HG03196 (cell line): ENCODE data around the gene VKORC1L1.
"Not testable (repeated sequence)": the region's sequence is repeated elsewhere in the genome, so short reads cannot be mapped to it uniquely, and the experiment has no call there.

Experiments
- ATAC-seq: cut with Tn5 transposase; IDR thresholded peaks from one replicate; pipeline ENCODE4 v1.9.1; 2021; ENCODE audit not compliant: unreplicated experiment

Gene VKORC1L1

DNA sequence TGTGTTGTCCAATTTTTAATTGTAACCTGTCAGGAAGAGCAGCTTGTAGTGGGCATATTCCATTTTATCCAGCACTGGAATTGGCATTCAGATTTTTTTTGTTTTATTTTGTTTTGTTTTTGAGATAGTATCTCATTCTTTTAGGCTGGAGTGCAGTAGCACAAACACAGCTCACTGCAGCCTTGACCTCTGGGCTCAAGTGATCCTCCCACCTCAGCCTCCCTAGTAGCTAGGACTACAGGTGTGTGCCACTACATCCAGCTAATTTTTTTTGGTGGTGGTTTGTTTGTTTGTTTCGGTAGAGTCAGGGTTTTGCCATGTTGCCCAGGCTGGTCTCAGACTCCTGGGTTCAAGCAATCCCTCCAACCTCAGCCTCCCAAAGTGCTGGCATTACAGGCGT lies 64.4 kb downstream of the VKORC1L1 start:
- no peak for ATAC-seq

DNA sequence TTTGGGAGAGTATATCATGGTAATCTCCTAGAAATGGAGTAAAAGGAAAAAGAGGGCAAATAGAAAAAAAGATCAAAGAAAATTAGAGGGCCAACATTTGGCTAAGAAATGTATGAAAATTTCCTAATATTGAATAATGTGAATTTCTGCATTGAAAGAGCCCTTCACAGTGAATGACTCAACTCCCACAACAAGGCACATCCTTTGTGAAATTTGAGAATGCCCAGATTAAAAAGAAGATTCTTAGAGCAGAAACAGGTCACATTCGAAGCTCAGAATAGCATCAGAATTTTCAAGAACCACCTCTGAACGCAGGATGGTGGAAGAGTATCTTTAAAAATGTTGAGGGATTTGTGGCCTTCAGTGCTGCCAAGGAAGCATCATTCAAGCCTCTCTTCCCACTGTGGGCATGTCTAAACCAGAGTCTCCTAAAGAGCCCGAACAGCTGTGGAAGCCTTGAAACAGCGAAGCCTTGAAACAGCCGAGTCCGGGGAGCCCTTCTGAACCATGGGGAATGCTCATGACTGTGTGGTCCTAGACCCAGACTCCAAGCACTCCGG lies 65.5 kb downstream of the VKORC1L1 start:
- ATAC-seq: no peak

DNA sequence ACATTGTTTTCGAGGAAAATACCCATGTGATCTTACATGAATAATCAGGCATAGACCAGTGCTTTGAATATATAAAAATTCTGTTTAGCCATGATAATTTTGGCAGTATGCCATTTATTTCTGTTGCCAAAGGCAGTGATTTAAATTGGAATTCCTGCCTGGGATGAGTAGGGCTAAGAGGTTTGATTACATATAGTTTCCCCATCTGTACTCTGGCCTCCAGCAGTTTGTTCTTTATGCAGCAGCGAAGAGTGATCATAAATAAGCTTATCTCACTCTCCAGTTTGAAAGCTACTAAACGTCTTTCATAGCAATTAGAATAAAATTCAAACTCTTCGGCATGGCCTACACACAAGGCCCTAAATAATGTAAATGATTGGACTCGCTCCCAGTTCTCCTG lies 72.9 kb downstream of the VKORC1L1 start:
- not testable (repeated sequence) for ATAC-seq

DNA sequence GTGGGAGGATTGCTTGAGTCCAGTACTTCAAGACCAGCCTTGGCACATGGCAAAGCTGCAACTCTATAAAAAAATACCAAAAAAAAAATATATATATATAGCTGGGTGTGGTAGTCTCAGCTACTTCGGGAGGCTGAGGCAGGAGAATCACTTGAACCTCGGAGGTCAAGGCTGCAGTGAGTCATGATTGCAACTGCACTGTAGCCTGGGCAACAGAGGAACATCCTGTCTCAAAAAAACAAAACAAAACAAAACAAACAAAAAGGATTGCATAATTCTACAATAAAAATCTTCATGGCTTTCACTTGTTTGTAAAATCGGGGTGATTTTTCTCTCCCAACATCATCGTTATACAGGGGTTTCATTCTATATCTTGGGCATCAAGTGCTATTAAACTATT lies 74.0 kb downstream of the VKORC1L1 start:
- ATAC-seq: no peak

DNA sequence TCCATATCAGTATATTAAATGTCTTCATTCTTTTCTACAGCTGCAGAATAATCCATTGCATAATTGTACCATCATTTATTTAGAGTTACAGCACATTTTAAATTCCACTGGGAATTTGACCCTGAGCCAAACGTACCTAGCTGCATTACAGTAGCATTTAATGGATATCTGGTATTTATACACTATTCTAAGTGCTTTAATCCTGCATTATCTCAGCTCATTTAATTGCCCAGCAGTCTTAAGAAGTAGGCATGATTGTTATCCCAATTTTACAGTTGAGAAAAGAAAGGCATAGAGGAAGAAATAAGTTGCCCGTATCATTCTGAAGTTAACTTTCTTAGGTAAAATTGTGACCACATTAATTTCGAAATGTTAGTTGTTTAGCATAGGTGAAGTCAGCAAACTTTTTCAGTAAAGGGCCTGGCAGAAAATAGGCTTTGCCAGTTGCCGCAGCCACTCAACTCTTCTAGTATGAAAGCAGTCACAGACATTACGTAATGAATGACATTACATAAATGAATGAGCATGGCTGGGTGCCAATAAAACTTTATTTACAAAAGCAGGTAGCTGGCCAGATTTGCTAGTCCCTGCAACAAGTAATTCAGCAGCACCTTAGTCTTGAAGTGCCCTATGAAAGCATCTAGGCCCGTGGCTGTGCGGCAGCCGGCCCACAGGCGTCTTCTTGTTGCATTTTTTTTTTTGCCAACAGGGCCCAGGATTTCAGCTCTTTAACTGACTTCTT lies 79.1 kb downstream of the VKORC1L1 start:
- no peak for ATAC-seq

DNA sequence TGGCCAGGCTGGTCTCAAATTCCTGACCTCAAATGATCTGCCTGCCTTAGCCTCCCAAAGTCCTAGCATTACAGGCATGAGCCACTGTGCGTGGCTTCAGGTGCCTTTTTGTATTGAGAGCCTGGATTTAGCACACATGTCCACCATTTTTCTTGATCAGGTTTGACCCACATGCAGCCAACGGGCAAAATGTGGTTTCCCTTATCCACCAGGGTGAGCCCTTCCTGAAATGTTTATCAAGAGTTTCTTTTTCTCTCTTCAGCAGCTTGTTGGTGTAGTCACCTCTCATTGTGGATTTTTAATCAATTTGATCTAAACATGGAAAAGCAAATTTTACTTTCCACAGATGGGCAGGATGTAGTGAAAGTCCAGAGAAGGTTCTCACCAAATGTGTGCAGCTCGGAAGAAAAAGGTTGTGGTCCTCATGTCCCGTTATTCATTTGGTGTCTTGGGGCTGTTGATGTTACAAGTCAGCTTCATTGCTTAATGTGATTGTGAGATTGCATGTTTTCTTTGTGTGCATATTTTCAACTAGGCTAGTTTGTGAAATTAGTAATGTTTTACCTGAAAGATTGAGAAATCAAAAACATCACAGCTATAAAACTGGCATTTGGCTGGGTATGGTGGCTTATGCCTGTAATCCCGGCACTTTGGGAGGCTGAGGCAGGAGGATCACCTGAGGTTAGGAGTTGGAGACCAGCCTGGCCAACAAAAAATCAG lies 80.3 kb downstream of the VKORC1L1 start:
- no peak for ATAC-seq

DNA sequence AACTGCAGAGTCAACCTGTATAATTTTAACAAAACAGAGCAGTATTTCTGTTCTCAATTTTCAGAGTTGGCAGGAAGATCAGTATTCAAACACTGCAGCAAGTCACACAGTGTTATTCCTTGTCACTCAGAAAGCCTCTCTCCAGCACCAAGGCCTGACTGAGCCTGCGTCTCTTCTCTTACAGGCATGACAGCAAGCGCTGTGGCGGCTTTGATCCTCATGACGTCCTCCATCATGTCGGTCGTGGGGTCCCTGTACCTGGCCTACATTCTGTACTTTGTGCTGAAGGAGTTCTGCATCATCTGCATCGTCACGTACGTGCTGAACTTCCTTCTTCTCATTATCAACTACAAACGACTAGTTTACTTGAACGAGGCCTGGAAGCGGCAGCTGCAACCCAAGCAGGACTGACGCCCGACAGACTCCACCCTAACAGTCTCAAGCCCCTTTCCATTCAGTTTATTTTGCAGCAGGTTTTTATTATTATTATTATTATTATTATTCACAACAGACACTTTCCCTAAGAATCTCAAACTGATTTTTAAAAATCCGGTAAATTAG lies 81.1 kb downstream of the VKORC1L1 start:
- ATAC-seq: no peak

DNA sequence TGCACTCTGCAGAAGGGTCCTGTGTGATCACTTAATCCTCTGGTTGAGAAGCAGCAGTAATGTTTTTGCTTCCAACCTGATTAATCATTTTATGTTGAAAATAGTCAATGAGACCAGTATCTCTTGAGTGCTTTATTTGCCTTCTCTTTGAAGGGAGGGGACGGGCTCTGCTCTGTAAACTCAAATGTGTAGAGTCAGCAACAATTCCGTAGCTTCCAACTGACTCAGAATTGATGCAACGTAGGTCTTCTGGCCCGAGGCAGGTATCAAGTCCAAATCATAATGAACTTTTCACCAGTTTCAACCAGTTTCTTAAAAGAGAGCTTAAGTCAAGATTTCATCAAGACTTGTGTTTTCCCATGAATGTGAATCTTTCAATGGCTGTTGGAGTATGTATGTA lies 82.8 kb downstream of the VKORC1L1 start:
- no peak for ATAC-seq

DNA sequence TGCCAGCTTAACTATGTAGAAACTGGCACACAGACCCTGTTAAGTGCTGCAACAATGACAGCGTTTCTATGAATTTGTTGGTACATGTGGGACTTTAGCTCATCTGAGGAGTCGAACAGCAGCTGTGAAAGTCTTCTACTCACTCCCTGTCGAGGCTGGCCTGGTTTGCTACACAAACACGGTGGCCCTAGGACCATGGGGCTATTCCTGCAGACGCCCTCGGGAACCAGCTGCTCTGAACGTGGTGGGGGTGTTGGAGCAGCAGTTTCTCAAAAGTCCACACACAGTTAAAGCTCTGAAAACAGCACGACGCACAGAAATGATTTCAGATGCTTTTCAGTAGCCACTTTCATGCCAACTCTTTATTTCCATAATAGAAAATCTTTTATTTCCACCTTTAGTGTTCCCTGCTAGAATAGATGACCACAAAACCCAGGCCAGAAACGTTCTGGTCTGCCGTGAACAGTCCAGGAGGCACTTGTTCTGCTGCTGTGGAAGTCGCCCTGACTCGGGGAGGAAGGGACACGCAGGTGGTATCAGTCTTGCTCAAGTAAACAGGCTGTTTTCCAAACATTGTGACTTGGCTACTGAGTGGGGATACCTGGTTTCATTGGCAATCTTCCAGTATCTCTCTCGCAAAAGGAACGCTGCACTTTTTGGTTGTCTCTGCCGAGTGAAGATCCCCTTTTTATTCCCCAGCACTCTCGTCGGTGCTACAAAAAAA lies 87.6 kb downstream of the VKORC1L1 start:
- no peak for ATAC-seq

DNA sequence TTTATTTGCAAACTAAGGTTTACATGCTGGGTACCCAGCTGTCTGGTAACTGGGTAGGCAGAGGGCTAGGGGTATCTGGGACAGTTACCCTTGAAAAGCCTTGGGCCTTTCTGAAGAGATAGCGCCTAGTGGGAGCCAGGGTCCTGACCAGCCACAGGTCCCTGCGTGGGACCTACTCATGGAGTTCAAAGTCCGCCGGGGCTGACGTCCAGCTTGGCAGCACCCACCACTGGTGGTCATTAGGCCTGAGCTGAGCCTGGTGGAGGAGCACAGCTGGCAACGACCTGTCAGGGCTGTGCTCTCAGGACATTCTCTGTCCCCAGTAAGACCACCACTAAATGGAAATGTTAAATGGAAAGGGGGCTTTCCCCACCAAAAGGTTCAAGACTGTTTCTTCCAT lies 89.2 kb downstream of the VKORC1L1 start:
- ATAC-seq: no peak

DNA sequence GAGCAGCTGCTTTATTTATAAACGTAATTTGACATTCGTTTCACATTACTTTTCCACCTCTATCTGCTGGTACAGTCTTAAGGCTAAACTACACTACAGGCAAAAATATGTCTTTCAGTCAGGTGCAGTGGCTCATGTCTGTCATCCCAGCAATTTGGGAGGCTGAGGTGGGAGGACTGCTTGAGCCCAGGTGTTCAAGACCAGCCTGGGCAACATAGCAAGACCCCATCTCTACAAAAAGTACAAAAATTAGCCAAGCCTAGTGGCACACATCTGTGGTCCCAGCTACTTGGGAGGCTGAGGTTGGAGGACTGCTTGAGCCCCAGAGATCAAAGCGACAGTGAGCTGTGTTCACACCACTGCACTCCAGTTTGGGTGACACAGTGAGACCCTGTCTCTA lies 91.8 kb downstream of the VKORC1L1 start:
- ATAC-seq: not testable (repeated sequence)

DNA sequence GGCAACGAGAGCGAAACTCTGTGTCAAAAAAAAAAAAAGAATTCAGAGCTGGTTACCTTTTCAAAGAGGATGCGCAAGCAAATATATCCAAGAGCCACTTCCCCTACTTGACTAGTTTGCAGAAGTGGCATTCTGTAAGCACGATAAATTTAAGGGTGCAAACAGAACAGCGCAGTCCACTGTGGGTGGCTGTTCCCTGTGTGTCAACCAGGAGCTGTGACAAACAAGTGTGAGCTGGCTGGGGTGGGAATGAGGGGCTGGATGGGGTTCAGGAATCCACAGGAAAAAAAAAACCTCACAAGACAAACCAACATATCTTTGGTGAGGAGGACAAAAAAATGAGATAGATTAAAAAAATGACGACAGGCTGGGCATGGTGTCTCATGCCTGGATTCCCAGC lies 93.3 kb downstream of the VKORC1L1 start:
- ATAC-seq: no peak

DNA sequence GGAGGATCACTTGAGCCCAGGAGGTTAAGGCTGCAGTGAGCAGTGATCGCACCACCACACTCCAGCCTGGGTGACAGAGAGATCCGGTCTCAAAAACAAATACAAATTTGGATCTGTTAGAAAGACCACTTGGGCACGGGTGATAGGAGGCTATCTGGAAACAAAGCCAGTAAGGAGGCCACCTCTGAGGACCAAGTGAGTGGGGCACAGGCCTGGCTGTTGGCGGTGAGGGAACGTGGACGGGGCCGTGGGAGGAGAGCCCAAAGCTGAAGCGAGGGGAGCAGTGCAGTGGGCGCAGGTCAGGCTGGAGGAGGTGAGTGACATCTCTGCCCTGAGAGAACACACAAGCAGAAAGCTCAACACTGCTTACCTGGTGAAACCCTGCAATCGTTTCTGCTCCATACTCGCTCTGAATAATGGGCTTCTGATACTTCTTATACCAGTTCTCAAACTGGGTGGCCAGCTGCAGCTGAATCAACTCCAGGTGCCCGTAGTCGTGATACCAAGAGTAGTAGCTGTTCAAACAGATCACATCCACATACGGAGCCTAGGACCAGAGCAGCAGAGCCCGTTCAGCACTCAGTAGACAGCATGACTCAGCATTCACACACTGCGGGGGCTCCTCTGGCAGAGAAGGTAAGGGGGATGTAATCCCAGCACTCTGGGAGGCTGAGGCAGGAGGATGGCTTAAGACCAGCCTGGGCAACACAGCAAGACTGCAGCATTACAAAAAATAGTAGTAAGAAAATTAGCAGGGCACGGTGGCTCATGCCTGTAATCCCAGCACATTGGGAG lies 94.7 kb downstream of the VKORC1L1 start:
- no peak for ATAC-seq

DNA sequence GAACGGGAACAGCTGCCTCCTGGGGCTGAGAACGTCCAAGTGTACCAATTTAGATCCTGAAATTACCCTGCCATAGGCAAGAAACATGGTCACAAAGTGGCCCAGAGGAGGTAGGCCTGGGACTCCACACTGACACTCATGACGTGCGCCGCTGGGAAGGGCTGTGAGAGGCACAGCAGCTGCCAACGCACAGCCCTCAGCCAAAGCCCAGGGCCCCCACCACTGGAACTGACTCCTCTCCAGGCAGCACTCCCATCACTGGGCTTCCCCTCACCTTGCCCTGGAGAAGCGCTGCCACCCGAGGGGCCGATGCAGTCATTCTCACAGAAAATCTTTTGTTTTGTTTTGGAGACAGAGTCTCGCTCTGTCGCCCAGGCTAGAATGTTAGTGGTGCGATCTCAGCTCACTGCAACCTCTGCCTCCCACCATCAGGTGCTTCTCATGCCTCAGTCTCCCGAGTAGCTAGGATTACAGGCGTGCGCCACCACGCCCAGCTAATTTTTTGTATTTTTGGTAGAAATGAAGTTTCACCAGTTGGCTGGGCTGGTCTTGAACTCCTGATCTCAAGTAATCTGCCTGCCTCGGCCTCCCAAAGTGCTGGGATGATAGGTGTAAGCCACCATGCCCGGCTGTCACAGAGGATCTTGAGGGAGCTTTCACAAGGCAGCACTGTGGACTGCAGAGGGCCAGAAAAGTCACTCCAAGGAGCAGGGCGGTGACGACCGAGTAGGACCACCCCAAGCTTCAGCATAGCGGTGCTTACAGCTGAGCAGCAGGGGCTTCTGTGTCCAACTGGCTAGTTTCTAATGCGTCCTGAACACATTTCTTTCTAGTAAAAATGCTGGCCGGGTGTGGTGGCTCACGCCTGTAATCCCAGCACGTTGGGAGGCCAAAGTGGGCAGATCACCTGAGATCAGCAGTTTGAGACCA lies 95.6 kb downstream of the VKORC1L1 start:
- no peak for ATAC-seq

DNA sequence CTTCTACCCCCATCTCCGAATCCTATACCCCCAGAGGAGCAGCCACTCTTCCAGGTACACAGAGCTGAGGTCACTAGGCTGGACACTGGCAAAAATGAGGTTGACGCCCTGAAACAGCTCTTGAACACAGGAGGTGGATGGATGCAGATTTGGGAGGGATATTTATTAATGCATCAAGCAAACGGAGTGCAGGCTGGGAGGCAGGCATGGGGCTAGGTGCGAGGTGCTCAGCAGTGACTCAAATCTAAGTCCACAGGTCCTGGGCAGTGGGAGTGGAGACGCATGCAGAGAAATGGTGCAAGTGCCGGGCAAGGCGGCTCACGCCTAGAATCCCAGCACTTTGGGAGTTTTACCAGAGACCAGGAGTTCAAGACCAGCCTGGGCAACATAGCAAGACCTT lies 98.1 kb downstream of the VKORC1L1 start:
- ATAC-seq: no peak

DNA sequence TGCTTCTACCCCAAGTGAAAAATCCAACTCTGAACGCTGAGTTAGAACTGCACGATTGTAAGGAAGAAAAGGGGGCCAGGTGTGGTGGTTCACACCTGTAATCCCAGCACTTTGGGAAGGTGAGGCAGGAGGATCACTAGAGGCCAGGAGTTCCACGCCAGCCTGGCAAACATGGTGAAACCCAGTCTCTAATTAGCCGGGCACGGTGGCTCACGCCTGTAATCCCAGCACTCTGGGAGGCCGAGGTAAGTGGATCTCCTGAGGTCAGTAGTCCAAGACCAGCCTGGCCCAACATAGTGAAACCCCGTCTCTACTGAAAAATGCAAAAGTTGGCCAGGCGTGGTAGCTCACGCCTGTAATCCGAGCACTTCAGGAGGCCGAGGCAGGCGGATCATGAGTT lies 100.1 kb downstream of the VKORC1L1 start:
- ATAC-seq: no peak

DNA sequence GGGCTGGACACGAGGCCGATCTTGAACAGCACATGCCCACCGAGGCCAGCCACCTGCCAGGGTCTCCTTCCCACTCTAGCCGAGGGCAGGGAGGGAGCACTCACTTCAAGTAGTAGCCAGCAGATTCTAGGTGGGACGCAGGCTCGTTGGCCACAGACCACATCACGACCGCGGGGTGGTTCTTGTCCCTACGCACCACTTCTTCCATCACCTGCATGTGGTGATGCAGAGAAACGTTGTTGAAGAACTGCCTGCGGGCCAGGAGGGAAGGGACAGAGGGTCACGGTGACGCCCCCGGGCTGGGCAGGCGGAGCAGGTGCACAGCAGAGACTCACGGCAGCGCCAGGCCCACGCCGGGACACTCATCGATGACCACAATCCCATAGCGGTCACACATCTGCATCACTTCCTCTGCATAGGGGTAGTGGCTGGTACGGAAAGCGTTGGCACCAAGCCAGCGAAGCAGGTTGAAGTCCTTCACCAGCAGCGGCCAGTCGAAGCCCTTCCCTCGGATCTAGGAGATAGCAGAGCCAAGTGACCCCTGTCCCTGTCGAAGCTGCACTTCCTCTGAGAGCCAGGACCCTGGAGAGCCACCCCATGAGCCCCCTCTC lies 101.4 kb downstream of the VKORC1L1 start:
- no peak for ATAC-seq

DNA sequence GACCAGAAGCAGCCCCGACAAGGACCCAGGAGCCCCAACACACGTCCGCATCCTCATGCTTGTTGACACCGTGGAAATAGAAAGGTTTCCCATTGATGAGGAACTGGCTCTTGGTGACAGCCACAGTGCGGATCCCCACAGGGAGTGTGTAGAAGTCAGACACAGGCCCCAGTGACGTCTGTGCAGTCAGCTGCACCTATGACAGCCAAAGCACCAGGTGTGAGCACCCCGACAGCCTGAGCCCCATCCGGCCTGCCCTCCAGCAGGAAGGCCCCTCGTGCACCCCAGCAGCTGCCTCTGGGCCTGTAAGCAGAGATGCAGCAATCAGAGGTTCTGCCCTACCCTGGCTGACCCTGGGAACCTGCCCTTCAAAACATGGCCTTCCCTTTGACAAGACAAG lies 102.0 kb downstream of the VKORC1L1 start:
- ATAC-seq: no peak

DNA sequence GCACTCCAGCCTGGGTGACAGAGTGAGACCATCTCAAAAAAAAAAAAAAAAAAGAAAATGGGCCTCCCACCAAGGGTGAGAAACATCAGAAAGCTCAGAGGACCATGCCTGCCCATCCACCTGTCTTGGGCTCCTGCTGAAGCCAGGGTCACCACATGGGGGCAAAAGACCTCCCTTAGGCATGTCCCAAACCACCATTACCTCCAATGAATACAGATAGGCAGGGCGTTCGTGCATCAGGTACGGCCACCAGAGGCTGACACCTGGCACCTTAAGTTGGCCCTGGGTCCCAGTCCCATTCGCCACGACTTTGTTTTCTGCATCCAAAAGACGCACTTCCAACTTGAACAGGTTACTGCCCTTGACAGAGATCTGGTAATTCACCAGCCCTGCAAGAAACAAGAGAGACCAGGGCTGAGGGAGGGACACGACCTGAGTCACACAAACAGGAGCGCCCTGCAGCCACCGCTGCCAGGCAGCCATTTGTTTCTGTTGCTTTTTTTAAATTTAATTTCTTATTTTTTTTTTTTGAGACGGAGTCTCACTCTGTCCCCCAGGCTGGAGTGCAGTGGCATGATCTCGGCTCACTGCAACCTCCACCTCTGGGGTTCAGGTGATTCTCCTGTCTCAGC lies 103.1 kb downstream of the VKORC1L1 start:
- ATAC-seq: no peak
